OCI-LY7 (cell line): ENCODE results near the gene CTNNA3.

Experiments
- EZH2phosphoT487 ChIP-seq: fragments of 200-600 bp; sonication (generic); IDR thresholded peaks from 2 replicates; pipeline ENCODE4 v1.6.1; 2018; ENCODE audit warnings: low read depth, borderline replicate concordance, mild to moderate bottlenecking, mixed run types, antibody characterized with exemption, low read length, moderate library complexity, mixed read lengths
- TF ChIP-seq, protein P1 (sequence below): fragments of 200-600 bp; sonication (generic); conservative IDR thresholded peaks from 2 replicates; pipeline ENCODE4 v1.5.1; 2014; ENCODE audit warnings: mild to moderate bottlenecking, antibody characterized with exemption, low read length, moderate library complexity, mixed read lengths

DNA sequence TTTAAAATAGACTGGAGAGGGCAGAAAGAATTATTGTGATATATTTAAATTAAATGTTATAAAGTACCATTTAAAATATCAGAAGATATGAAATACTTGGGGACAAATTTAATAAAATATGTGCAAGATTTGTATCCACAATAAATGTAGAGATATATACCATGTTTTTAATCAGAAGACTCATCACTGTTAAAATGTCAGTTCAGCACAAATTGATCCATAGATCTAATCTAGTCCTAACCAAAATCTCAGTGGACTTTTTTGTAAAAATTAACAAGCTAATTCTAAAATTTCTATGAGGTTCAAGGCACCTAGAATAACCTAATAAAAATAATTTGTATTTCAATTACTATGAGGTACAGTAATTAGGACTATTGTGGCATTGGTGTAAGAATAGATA, 96.4 kb downstream of the CTNNA3 start:
- TF ChIP-seq, protein P1, sequence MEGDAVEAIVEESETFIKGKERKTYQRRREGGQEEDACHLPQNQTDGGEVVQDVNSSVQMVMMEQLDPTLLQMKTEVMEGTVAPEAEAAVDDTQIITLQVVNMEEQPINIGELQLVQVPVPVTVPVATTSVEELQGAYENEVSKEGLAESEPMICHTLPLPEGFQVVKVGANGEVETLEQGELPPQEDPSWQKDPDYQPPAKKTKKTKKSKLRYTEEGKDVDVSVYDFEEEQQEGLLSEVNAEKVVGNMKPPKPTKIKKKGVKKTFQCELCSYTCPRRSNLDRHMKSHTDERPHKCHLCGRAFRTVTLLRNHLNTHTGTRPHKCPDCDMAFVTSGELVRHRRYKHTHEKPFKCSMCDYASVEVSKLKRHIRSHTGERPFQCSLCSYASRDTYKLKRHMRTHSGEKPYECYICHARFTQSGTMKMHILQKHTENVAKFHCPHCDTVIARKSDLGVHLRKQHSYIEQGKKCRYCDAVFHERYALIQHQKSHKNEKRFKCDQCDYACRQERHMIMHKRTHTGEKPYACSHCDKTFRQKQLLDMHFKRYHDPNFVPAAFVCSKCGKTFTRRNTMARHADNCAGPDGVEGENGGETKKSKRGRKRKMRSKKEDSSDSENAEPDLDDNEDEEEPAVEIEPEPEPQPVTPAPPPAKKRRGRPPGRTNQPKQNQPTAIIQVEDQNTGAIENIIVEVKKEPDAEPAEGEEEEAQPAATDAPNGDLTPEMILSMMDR = no peak
- no peak for TF ChIP-seq EZH2phosphoT487
